ENCODE data around the gene PORCN. TPM values are rescaled to one million over a fixed set of nuclear protein-coding genes. Genes with fewer than 3 reads are reported as not detected.
"Not testable (repeated sequence)": the region's sequence is repeated elsewhere in the genome, so short reads cannot be mapped to it uniquely, and the experiment has no call there.

PORCN gene
- total RNA-seq, 2 donors from 2014 or later = 15.1 to 61.7 TPM

DNA sequence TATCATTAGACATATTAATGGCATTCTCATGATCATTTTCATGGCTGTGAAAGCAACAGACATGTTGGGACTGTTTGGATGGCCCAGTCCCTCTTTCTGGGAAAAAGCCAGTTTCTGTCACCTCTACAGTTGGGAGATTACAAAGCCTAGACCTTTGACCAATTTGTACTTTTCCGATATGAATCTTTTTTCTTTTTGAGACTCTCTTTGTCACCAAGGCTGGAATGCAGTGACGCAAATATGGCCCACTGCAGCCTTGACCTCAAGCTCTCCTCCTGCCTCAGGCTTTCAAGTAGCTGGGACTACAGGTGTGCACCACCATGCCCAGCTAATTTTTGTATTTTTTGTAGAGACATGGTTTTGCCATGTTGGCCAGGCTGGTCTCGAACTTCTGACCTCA lies 40.1 kb downstream of the PORCN start:
- no peak for DNase-seq (ENCODE audit: low spot score)
- Histone ChIP-seq H3K27ac (no peak overlapping the region), H3K36me3 (no peaks in the 10 kb centered on the region), H3K9me3 (no peaks in the 10 kb centered on the region), H3K4me1 (replicated peaks) (no peaks in the 10 kb centered on the region), H3K27me3 (replicated peaks; ENCODE audit: insufficient read depth) (no peaks in the 10 kb centered on the region), H3K4me3 (no peak overlapping the region)
- WGBS = 100% methylated on average over 2 of the region's 3 CpGs
- TF ChIP-seq POLR2AphosphoS5 (IDR thresholded peaks at IDR 0.05) (no peak), POLR2A (IDR thresholded peaks at IDR 0.05) (no peak)
- TF ChIP-seq, protein P1, sequence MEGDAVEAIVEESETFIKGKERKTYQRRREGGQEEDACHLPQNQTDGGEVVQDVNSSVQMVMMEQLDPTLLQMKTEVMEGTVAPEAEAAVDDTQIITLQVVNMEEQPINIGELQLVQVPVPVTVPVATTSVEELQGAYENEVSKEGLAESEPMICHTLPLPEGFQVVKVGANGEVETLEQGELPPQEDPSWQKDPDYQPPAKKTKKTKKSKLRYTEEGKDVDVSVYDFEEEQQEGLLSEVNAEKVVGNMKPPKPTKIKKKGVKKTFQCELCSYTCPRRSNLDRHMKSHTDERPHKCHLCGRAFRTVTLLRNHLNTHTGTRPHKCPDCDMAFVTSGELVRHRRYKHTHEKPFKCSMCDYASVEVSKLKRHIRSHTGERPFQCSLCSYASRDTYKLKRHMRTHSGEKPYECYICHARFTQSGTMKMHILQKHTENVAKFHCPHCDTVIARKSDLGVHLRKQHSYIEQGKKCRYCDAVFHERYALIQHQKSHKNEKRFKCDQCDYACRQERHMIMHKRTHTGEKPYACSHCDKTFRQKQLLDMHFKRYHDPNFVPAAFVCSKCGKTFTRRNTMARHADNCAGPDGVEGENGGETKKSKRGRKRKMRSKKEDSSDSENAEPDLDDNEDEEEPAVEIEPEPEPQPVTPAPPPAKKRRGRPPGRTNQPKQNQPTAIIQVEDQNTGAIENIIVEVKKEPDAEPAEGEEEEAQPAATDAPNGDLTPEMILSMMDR (IDR thresholded peaks at IDR 0.05) = no peak
- intact Hi-C loops (cut with DNase I) = no loop called here

DNA sequence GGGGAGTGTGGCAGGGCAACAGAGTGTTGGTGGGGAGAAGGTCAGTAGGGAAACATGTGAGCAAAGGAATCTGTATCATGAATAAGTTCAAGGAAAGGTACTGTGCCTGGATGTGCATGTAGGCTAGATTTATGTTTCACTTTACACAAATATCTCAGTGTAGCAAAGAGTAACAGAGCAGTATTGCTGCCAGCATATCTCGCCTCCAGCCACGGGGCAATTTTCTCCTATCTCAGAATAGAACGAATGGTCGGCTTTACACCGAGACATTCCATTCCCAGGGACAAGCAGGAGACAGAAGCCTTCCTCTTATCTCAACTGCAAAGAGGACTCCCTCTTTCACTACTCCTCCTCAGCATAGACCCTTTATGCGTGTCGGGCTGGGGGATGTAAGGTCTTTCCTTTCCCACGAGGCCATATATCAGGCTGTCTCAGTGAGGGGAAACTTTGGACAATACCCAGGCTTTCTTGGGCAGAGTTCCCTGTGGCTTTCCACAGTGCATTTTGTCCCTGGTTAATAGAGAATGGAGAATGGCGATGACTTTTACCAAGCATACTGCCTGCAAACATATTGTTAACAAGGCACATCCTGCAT lies 47.0 kb downstream of the PORCN start:
- WGBS = 73% methylated on average over 9 of the region's 9 CpGs
- H3K9me3 ChIP-seq; DNase-seq (ENCODE audit: low spot score); H3K27me3 ChIP-seq (replicated peaks; ENCODE audit: insufficient read depth); H3K36me3 ChIP-seq; H3K4me3 ChIP-seq; H3K27ac ChIP-seq; H3K4me1 ChIP-seq (replicated peaks); intact Hi-C loops (cut with DNase I): not testable (repeated sequence)

DNA sequence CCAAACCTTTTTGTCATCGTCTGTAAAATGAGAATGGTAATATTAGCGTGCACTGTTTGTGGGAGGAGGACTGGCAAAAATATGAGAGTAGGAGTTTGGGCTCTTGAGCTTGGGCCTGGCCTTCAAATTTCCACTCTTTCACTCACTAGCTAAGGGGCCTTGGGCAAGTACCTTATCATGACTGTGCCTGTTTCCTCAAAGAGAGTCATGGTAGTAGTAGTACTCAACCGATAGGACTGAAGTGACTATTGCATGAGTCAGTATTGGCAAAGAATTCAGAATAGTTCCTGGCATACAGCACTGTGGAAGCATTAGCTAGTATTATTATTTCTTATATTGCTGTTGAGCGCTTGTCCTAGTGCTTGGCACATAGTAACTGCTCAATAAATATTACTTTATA lies 49.5 kb downstream of the PORCN start:
- H3K9me3 ChIP-seq = no peaks in the 10 kb centered on the region
- TF ChIP-seq, protein P1 (IDR thresholded peaks at IDR 0.05) = no peak
- TF ChIP-seq POLR2AphosphoS5 (IDR thresholded peaks at IDR 0.05) (no peak), POLR2A (IDR thresholded peaks at IDR 0.05) (no peak)
- no peak overlapping the region for H3K4me3 ChIP-seq
- no peaks in the 10 kb centered on the region for H3K4me1 ChIP-seq (replicated peaks)
- 78% methylated on average over 4 of the region's 4 CpGs for WGBS
- intact Hi-C loops (cut with DNase I) = no loop called here
- no peak for DNase-seq (ENCODE audit: low spot score)
- H3K27ac ChIP-seq = no peak overlapping the region
- H3K36me3 ChIP-seq = no peaks in the 10 kb centered on the region
- H3K27me3 ChIP-seq (replicated peaks; ENCODE audit: insufficient read depth) = no peaks in the 10 kb centered on the region

DNA sequence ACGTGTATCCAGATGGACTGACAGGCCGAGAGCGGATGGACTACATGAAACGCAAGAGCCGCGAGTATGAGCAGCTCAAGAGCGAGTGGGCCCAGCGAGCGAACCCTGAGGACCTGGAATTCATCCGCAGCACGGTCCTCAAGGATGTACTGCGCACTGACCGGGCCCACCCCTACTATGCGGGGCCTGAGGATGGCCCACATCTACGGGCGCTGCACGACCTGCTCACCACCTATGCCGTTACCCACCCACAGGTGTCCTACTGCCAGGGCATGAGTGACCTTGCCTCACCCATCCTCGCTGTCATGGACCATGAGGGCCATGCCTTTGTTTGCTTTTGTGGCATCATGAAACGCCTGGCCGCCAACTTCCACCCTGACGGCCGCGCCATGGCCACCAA lies 50.8 kb downstream of the PORCN start:
- Histone ChIP-seq H3K27me3 (replicated peaks; ENCODE audit: insufficient read depth) (no peaks in the 10 kb centered on the region), H3K9me3 (no peaks in the 10 kb centered on the region), H3K36me3 (no peaks in the 10 kb centered on the region), H3K4me1 (replicated peaks) (no peaks in the 10 kb centered on the region), H3K4me3 (no peak overlapping the region), H3K27ac (no peak overlapping the region)
- DNase-seq (ENCODE audit: low spot score) = no peak
- intact Hi-C loops (cut with DNase I) = no loop called here
- WGBS = 93% methylated on average over 6 of the region's 24 CpGs
- TF ChIP-seq, protein P1 (IDR thresholded peaks at IDR 0.05) = no peak
- TF ChIP-seq POLR2AphosphoS5 (IDR thresholded peaks at IDR 0.05) (no peak), POLR2A (IDR thresholded peaks at IDR 0.05) (no peak)

DNA sequence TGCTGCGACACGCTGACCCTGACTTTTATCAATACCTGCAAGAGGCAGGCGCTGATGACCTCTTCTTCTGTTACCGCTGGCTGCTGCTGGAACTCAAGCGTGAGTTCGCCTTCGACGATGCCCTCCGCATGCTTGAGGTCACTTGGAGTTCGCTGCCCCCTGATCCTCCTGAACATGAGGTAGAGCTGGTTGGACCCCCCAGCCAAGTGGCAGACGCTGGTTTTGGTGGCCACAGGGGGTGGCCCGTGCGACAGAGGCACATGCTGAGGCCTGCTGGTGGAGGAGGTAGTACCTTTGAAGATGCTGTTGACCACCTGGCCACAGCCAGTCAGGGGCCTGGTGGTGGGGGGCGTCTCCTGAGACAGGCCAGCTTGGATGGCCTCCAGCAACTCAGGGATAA lies 51.3 kb downstream of the PORCN start:
- Histone ChIP-seq H3K4me1 (replicated peaks) (no peaks in the 10 kb centered on the region), H3K9me3 (no peaks in the 10 kb centered on the region), H3K27me3 (replicated peaks; ENCODE audit: insufficient read depth) (no peaks in the 10 kb centered on the region), H3K36me3 (no peaks in the 10 kb centered on the region), H3K4me3 (no peak overlapping the region), H3K27ac (no peak overlapping the region)
- WGBS = 88% methylated on average over 11 of the region's 14 CpGs
- intact Hi-C loops (cut with DNase I) = no loop called here
- DNase-seq (ENCODE audit: low spot score) = no peak
- TF ChIP-seq POLR2A (IDR thresholded peaks at IDR 0.05) (no peak), POLR2AphosphoS5 (IDR thresholded peaks at IDR 0.05) (no peak)
- TF ChIP-seq, protein P1 (IDR thresholded peaks at IDR 0.05) = no peak
